ENCODE data around the gene COG7.

Gene COG7

GRCh38 chr16:23482778-23483177 is 29.8 kb upstream of the COG7 start:
- in situ Hi-C loops (cut with HindIII; ENCODE audit: low pct_ligation_motif_present, low sequenced_read_pairs): no loop called here

GRCh38 chr16:23480257-23480656 is 27.3 kb upstream of the COG7 start:
- no peak for DNase-seq
- no peak for TF ChIP-seq CTCF (IDR thresholded peaks at IDR 0.05; ENCODE audit: low read depth, low read length, missing control alignments)
- in situ Hi-C loops (cut with HindIII; ENCODE audit: low pct_ligation_motif_present, low sequenced_read_pairs): no loop called here

More at GRCh38 chr16:23482778-23483177, 29.8 kb upstream of the COG7 start:
- H3K4me3 ChIP-seq (ENCODE audit: low read depth, low read length): no peak overlapping the region
- H3K27ac ChIP-seq: no peak overlapping the region
- H3K27me3 ChIP-seq (replicated peaks): no peaks in the 10 kb centered on the region
- H3K36me3 ChIP-seq (replicated peaks): peaks cover 77% of the 10 kb centered on the region
- no peak for TF ChIP-seq CTCF (IDR thresholded peaks at IDR 0.05; ENCODE audit: low read depth, low read length, missing control alignments)
- DNase-seq: no peak

GRCh38 chr16:23479138-23479537 is 26.1 kb upstream of the COG7 start:
- H3K27me3 ChIP-seq (replicated peaks): no peaks in the 10 kb centered on the region
- peaks cover 53% of the 10 kb centered on the region for H3K36me3 ChIP-seq (replicated peaks)
- DNase-seq: no peak
- no peak for TF ChIP-seq CTCF (IDR thresholded peaks at IDR 0.05; ENCODE audit: low read depth, low read length, missing control alignments)
- H3K27ac ChIP-seq: no peak overlapping the region
- in situ Hi-C loops (cut with HindIII; ENCODE audit: low pct_ligation_motif_present, low sequenced_read_pairs): no loop called here
- H3K4me3 ChIP-seq (ENCODE audit: low read depth, low read length): no peak overlapping the region

More at GRCh38 chr16:23480257-23480656, 27.3 kb upstream of the COG7 start:
- Histone ChIP-seq H3K4me3 (ENCODE audit: low read depth, low read length) (no peak overlapping the region), H3K27me3 (replicated peaks) (no peaks in the 10 kb centered on the region), H3K36me3 (replicated peaks) (peaks cover 60% of the 10 kb centered on the region), H3K27ac (no peak overlapping the region)

- in situ Hi-C loops (cut with HindIII; ENCODE audit: low pct_ligation_motif_present, low sequenced_read_pairs): no loop called here
- no peaks in the 10 kb centered on the region for H3K27me3 ChIP-seq (replicated peaks)
- no peak overlapping the region for H3K4me3 ChIP-seq (ENCODE audit: low read depth, low read length)
- peaks cover 53% of the 10 kb centered on the region for H3K36me3 ChIP-seq (replicated peaks)
- H3K27ac ChIP-seq: no peak overlapping the region
- no peak for DNase-seq
- TF ChIP-seq CTCF (IDR thresholded peaks at IDR 0.05; ENCODE audit: low read depth, low read length, missing control alignments): no peak
Measured at GRCh38 chr16:23478566-23478965, 25.6 kb upstream of the COG7 start.

- no peak for DNase-seq
- Histone ChIP-seq H3K4me3 (ENCODE audit: low read depth, low read length) (no peak overlapping the region), H3K27ac (no peak overlapping the region), H3K36me3 (replicated peaks) (peaks cover 38% of the 10 kb centered on the region), H3K27me3 (replicated peaks) (no peaks in the 10 kb centered on the region)
- no peak for TF ChIP-seq CTCF (IDR thresholded peaks at IDR 0.05; ENCODE audit: low read depth, low read length, missing control alignments)
- in situ Hi-C loops (cut with HindIII; ENCODE audit: low pct_ligation_motif_present, low sequenced_read_pairs): no loop called here
Measured at GRCh38 chr16:23476289-23476688, 23.3 kb upstream of the COG7 start.

- H3K4me3 ChIP-seq (ENCODE audit: low read depth, low read length): no peak overlapping the region
- no peaks in the 10 kb centered on the region for H3K27me3 ChIP-seq (replicated peaks)
- DNase-seq: no peak
- no peak for TF ChIP-seq CTCF (IDR thresholded peaks at IDR 0.05; ENCODE audit: low read depth, low read length, missing control alignments)
- peaks cover 31% of the 10 kb centered on the region for H3K36me3 ChIP-seq (replicated peaks)
- in situ Hi-C loops (cut with HindIII; ENCODE audit: low pct_ligation_motif_present, low sequenced_read_pairs): no loop called here
- no peak overlapping the region for H3K27ac ChIP-seq
Measured at GRCh38 chr16:23469814-23470213, 16.8 kb upstream of the COG7 start.

Data from brain microvascular endothelial cell (primary cell).